HUES6 (cell line): ENCODE data around the gene NOVA2.

ENCODE experiments used
- H3K27ac ChIP-seq: 2 replicates; pipeline ENCODE4 v1.7.0; 2013; ENCODE audit warnings: low read depth, mild to moderate bottlenecking, low read length, inconsistent platforms
- H3K27me3 ChIP-seq: 2 replicates; pipeline ENCODE4 v1.6.1; 2013; ENCODE audit warnings: low read length; ENCODE audit not compliant: control insufficient read depth, insufficient read depth
- H3K36me3 ChIP-seq: 2 replicates; pipeline ENCODE4 v1.6.1; 2013; ENCODE audit warnings: low read length; ENCODE audit not compliant: control insufficient read depth, insufficient read depth
- H3K4me1 ChIP-seq: 2 replicates; pipeline ENCODE4 v1.6.1; 2013; ENCODE audit warnings: low read length; ENCODE audit not compliant: control insufficient read depth, insufficient read depth
- H3K4me3 ChIP-seq: 2 replicates; pipeline ENCODE4 v1.5.1; 2013; ENCODE audit warnings: low read depth, low read length
- H3K9ac ChIP-seq: one replicate; pipeline ENCODE4 v1.6.1; 2013; ENCODE audit warnings: mild to moderate bottlenecking, low read length
- H3K9me3 ChIP-seq: 2 replicates; pipeline ENCODE4 v1.6.1; 2013; ENCODE audit warnings: low read depth, low read length; ENCODE audit not compliant: control insufficient read depth, insufficient read depth

Gene NOVA2

DNA sequence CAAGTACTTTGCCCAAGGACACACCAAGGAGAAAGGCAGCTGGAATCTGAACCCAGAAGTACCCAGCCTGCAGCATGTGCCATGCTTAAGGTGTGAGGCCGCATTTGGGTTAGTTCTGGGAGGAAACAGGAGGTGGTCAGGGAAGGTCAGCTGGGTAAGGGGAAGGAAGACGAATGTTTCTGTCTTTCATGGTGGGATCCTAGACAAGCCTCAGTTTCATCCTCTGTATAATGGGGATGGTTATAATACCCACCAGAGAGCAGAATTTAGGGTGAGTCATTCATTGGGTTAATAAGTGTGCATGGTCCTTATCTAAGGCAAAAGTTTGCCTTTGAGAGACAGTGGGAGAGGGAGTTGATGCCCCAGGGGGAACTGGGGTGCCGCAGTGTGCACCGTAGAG is 25.2 kb upstream of the NOVA2 start:
- Histone ChIP-seq H3K27me3 (peaks cover 3% of the 10 kb centered on the region; the same call in 1 of the 2 replicates), H3K4me1 (peaks cover 5% of the 10 kb centered on the region; the same call in 1 of the 2 replicates), H3K9ac (no peak overlapping the region), H3K27ac (no peak overlapping the region), H3K4me3 (no peak overlapping the region), H3K9me3 (no peaks in the 10 kb centered on the region), H3K36me3 (peaks cover 10% of the 10 kb centered on the region)

DNA sequence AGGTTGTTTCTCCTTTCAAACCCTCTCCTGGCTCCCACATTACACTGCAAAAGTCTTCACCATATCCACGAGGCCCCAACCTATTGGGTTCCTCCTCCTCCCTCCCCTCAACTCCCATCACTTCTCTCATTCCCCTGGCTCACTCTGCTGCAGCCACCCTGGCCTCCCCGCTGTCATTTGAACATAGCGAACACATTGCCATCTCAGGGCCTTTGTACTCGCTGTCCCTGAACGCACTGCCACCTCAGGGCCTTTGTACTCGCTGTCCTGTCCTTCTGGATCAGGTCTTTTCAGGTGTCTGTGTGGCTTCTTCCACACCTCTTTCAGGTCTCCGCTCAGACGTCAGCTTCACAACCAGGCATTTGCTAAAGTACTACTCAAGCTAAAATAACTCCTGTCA is 23.3 kb upstream of the NOVA2 start:
- Histone ChIP-seq H3K27me3 (peaks cover 3% of the 10 kb centered on the region; the same call in 1 of the 2 replicates), H3K27ac (no peak overlapping the region), H3K36me3 (peaks cover 4% of the 10 kb centered on the region), H3K9ac (no peak overlapping the region), H3K4me3 (no peak overlapping the region), H3K9me3 (no peaks in the 10 kb centered on the region), H3K4me1 (peaks cover 5% of the 10 kb centered on the region; the same call in 1 of the 2 replicates)

DNA sequence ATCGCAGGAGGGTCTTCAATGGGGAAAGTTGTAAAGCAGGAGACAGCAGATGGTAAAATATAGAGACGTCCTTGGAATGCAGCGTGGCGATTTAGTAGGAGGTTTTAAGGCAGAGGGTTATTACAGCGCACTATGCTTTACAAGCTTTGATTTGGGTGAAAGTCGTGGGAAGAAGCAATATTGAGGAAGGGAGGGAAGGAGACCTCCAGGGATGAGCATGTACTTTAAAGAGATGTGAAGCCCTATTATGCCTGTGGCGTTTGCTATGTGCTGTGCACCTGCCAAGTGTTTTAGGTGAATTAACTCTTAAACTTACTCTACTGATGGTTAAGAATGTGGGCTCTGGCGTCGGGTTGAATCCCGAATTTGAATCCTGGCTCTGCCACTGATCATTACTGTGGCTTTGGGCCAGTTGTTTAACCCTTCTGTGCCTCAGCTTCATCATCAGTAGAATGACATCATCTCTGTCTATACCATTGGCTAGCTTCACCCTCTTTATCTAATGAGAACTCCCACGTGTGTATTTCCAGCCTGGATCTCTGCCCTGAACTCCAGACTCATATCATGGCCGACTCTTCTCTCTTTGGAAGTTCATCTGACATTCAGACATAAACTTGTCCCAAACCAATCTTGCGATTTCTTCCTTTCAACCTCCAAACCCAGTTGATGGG is 22.2 kb upstream of the NOVA2 start:
- Histone ChIP-seq H3K36me3 (peaks cover 4% of the 10 kb centered on the region), H3K4me1 (peaks cover 5% of the 10 kb centered on the region; the same call in 1 of the 2 replicates), H3K9ac (peak overlapping the region; percentile 77), H3K27ac (no peak overlapping the region), H3K9me3 (no peaks in the 10 kb centered on the region), H3K4me3 (peak overlapping the region; percentile 97), H3K27me3 (peaks cover 3% of the 10 kb centered on the region; the same call in 1 of the 2 replicates)

DNA sequence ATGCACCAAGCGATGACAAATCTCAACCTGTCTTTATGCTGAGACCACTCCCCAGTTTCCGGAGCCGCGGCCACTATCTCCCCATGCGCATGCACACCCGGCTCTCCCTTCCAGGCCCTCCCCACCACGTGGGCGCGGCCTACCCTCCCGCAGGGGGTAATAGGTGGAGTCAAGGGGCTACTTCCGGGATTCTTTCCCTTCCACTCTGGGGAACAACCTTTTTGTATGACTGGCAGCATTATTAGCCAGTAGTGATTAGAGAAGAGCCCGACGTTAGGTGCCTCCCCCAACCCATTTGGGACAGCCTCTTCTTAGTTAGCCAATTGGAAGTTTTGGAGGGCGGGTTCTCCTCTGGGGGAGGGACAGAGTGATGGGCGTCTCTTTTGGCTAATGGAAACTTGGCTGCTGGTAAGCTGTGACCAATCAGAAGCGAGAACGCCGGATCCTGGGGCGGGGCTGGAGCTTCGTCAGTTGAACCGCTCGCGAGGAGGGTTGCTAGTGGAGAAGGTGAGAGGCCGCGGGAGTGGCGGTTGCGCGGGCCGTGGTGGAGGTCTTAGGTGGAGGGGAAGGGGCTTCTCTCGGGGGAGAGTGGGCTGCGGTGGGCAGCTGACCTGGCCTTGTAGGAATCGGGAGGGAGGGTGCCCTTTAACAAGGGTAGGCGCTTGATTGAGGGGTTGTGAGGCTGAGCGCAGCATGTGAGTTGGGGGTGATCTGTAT is 21.5 kb upstream of the NOVA2 start, which contains the start of gene CCDC61:
CCDC61 (plus strand) TSS at position 470 of the 717 bp plus-strand sequence. CDS start 7,552 bp downstream, outside the sequence.
- H3K9me3 ChIP-seq = no peaks in the 10 kb centered on the region
- no peaks in the 10 kb centered on the region; the same call in 1 of the 2 replicates for H3K27me3 ChIP-seq
- H3K4me1 ChIP-seq = peaks cover 5% of the 10 kb centered on the region; the same call in 1 of the 2 replicates
- H3K9ac ChIP-seq = peak within 1 kb of the TSS; percentile 77
- H3K36me3 ChIP-seq = peaks cover 4% of the 10 kb centered on the region
- peak within 1 kb of the TSS; percentile 97 for H3K4me3 ChIP-seq
- H3K27ac ChIP-seq = no peak within 1 kb of the TSS

DNA sequence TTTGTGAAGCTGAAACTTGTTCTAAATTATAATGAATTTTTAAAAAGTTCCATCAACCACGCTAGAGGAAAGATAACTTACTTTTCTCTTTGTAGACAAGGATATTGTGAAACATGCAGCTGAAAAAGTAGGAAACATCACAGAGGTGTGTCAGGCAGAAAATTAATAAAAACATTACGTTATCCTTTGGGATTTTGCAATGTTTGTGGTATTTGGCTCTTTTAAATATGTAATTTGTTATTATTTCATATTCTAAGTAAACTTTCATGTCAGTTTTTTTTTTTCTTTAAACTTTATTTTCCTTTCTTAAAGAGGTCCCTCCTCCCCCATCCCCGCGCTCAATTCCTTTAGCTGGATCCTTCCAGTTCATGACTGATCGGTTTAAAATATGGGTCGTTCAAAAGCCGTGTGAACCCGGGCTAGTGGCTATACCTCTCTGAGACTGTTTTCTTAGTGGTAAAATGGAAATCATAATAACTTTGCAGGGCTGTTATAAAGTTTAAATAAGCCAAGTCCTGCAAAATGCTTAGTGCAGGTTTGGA is 20.9 kb upstream of the NOVA2 start:
- H3K27me3 ChIP-seq = no peaks in the 10 kb centered on the region; the same call in 1 of the 2 replicates
- H3K27ac ChIP-seq = no peak overlapping the region
- H3K4me1 ChIP-seq = peaks cover 5% of the 10 kb centered on the region; the same call in 1 of the 2 replicates
- H3K4me3 ChIP-seq = peak overlapping the region; percentile 62
- peaks cover 4% of the 10 kb centered on the region for H3K36me3 ChIP-seq
- no peak overlapping the region for H3K9ac ChIP-seq
- H3K9me3 ChIP-seq = no peaks in the 10 kb centered on the region

DNA sequence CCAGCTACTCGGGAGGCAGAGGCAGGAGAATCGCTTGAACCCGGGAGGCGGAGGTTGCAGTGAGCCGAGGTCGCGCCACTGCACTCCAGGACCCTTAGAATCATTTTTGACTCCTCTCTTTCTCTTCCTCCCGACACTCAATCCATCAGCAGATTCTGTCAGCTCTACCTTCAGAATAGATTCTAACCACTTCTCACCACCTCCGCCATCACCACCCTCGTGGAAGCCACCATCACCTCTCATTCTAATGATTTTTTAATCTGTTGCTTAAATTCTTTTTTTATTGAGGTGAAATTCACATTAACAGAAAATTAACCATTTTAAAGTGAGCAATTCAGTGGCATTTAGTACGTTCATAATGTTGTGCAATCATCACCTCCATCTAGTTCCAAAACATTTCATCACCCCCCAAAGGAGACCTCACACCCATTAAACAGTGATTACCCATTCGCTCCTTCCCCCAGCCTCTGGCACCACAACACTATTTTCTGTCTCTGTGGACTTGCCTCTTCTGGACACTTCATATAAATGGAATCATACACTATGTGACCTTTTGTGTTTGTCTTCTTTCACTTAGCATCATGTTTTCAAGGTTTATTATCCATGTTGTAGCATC is 16.6 kb upstream of the NOVA2 start:
- Histone ChIP-seq H3K4me3 (no peak overlapping the region), H3K9ac (no peak overlapping the region), H3K9me3 (no peaks in the 10 kb centered on the region), H3K27me3 (no peaks in the 10 kb centered on the region; the same call in 1 of the 2 replicates), H3K4me1 (no peaks in the 10 kb centered on the region), H3K27ac (no peak overlapping the region), H3K36me3 (no peaks in the 10 kb centered on the region)

DNA sequence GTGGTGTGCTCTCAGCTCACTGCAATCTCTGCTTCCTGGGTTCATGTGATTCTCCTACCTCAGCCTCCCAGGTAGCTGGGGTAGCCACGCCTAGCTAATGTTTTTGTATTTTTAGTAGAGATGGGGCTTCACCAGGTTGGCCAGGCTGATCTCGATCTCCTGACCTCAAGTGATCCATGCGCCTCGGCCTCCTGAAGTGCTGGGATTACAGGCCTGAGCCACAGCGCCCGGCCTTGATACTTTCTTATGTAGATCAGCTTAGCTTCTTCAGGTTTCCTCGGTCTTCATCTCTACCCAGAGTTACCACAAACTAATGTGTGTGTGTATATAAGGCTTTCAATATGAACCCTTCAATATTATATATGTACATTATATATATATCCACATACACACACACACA is 11.7 kb upstream of the NOVA2 start:
- no peak overlapping the region for H3K9ac ChIP-seq
- H3K27me3 ChIP-seq = no peaks in the 10 kb centered on the region; the same call in 1 of the 2 replicates
- peaks cover 6% of the 10 kb centered on the region for H3K4me1 ChIP-seq

DNA sequence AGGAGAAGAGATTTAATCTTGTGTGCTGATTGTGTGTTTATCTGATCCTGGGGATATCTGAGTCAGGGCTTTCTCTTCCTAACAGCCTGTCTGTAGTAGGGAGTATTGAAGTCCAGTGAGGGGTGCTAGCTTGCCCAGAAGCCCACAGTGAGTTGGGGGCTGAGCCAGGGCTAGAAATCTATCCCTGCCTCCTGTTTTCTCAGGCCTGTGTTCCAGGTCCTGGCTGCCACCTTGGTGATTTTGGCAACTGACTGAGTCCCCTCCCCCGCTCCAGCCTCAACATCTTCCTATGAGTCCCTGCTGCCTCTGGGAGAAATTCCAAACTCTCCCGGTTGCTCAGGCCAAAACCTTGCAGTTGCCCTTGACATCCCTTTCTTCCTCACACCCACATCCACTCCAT is 7.7 kb upstream of the NOVA2 start:
- Histone ChIP-seq H3K9ac (no peak overlapping the region), H3K27ac (no peak overlapping the region), H3K9me3 (no peaks in the 10 kb centered on the region), H3K27me3 (peaks cover 6% of the 10 kb centered on the region; the same call in 1 of the 2 replicates), H3K4me1 (peaks cover 6% of the 10 kb centered on the region), H3K4me3 (no peak overlapping the region), H3K36me3 (no peaks in the 10 kb centered on the region)

More for the DNA sequence above, 11.7 kb upstream of the NOVA2 start:
- Histone ChIP-seq H3K27ac (no peak overlapping the region), H3K9me3 (no peaks in the 10 kb centered on the region), H3K36me3 (no peaks in the 10 kb centered on the region), H3K4me3 (no peak overlapping the region)

DNA sequence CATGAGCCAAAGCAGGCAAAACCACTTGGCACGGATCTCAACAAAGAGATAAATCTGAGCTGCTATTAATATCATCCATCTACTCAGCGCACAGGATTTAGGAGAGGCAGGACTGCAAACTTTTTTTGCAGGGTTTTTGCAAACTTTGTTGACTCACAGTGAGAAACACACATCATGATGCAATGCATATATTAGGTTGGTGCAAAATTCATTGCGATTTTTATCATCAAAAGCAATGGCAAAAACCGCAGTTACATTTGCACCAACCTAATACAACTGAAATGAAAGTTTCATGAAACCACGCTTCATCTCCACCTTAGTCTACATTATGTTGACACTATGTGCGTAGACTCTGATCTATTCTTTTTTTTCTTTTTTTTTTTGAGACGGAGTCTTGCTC is 4.5 kb upstream of the NOVA2 start:
- Histone ChIP-seq H3K27ac (no peak overlapping the region), H3K36me3 (no peaks in the 10 kb centered on the region), H3K4me1 (peaks cover 15% of the 10 kb centered on the region), H3K9ac (no peak overlapping the region), H3K27me3 (peaks cover 27% of the 10 kb centered on the region; the same call in 1 of the 2 replicates), H3K4me3 (no peak overlapping the region), H3K9me3 (no peaks in the 10 kb centered on the region)

DNA sequence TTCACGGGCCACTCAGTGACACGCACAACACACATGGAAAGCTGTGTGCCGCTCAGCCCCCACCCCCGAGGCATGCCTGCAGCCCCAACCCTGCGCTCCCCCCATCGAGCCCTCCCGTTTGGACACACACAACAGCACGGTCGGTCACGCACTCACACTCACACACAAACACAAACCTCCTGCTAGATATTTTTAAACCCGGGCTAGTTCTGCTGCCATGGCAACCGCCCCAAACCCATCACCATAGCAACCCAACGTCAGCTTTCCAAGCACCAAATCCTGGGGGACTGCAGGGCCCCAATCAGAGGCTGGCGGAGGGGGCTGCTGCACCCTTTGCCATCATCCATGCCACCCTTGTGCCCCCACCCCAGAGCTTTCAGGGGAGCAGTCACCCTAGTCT is 2.5 kb upstream of the NOVA2 start:
- H3K27ac ChIP-seq = no peak overlapping the region
- peaks cover 12% of the 10 kb centered on the region for H3K4me1 ChIP-seq
- no peaks in the 10 kb centered on the region for H3K9me3 ChIP-seq
- H3K36me3 ChIP-seq = no peaks in the 10 kb centered on the region
- H3K9ac ChIP-seq = no peak overlapping the region
- peaks cover 46% of the 10 kb centered on the region for H3K27me3 ChIP-seq
- no peak overlapping the region for H3K4me3 ChIP-seq
